Measurements from ENCODE around the gene DIPK1A.
"Not testable (repeated sequence)": the region's sequence is repeated elsewhere in the genome, so short reads cannot be mapped to it uniquely, and the experiment has no call there.

DIPK1A gene

GRCh38 chr1:92975551-92976232 lies 14.4 kb upstream of the DIPK1A start:
- Histone ChIP-seq H3K9me3 (ENCODE audit: insufficient read depth, low read length) (no peaks in the 10 kb centered on the region), H3K36me3 (ENCODE audit: insufficient read depth, insufficient read length, low read length) (no peaks in the 10 kb centered on the region), H3K9ac (ENCODE audit: insufficient read length, low read depth) (no peak overlapping the region), H3K27me3 (ENCODE audit: insufficient read depth, insufficient read length) (no peaks in the 10 kb centered on the region), H3K4me3 (ENCODE audit: insufficient read length, low read depth) (no peak overlapping the region), H3K4me1 (ENCODE audit: insufficient read depth, insufficient read length) (no peaks in the 10 kb centered on the region)
- no peak for TF ChIP-seq ZNF274 (IDR thresholded peaks at IDR 0.05; ENCODE audit: low read depth, low read length)
- no peak for TF ChIP-seq SUZ12 (IDR thresholded peaks at IDR 0.05; ENCODE audit: extremely low read depth, insufficient read depth, insufficient read length)
- TF ChIP-seq YY1 (IDR thresholded peaks at IDR 0.05; ENCODE audit: insufficient read depth, insufficient read length), result no peak
- no peak for DNase-seq (ENCODE audit: low read depth, low spot score)

- not testable (repeated sequence) for H3K4me3 ChIP-seq (ENCODE audit: insufficient read length, low read depth); H3K36me3 ChIP-seq (ENCODE audit: insufficient read depth, insufficient read length, low read length); H3K27me3 ChIP-seq (ENCODE audit: insufficient read depth, insufficient read length); H3K4me1 ChIP-seq (ENCODE audit: insufficient read depth, insufficient read length); H3K9me3 ChIP-seq (ENCODE audit: insufficient read depth, low read length); DNase-seq (ENCODE audit: low read depth, low spot score); H3K9ac ChIP-seq (ENCODE audit: insufficient read length, low read depth)
Measured at GRCh38 chr1:92974112-92974511, 12.8 kb upstream of the DIPK1A start.

GRCh38 chr1:92973203-92973897 lies 12.1 kb upstream of the DIPK1A start:
- no peak for TF ChIP-seq SUZ12 (IDR thresholded peaks at IDR 0.05; ENCODE audit: extremely low read depth, insufficient read depth, insufficient read length)
- no peak for TF ChIP-seq ZNF274 (IDR thresholded peaks at IDR 0.05; ENCODE audit: low read depth, low read length)
- TF ChIP-seq YY1 (IDR thresholded peaks at IDR 0.05; ENCODE audit: insufficient read depth, insufficient read length), result no peak
- H3K9ac ChIP-seq (ENCODE audit: insufficient read length, low read depth), result no peak overlapping the region
- no peaks in the 10 kb centered on the region for H3K4me1 ChIP-seq (ENCODE audit: insufficient read depth, insufficient read length)
- no peaks in the 10 kb centered on the region for H3K9me3 ChIP-seq (ENCODE audit: insufficient read depth, low read length)
- no peaks in the 10 kb centered on the region for H3K36me3 ChIP-seq (ENCODE audit: insufficient read depth, insufficient read length, low read length)
- no peaks in the 10 kb centered on the region for H3K27me3 ChIP-seq (ENCODE audit: insufficient read depth, insufficient read length)
- no peak for DNase-seq (ENCODE audit: low read depth, low spot score)
- no peak overlapping the region for H3K4me3 ChIP-seq (ENCODE audit: insufficient read length, low read depth)

GRCh38 chr1:92972409-92973129 lies 11.3 kb upstream of the DIPK1A start:
- Histone ChIP-seq H3K4me3 (ENCODE audit: insufficient read length, low read depth) (no peak overlapping the region), H3K9ac (ENCODE audit: insufficient read length, low read depth) (no peak overlapping the region), H3K9me3 (ENCODE audit: insufficient read depth, low read length) (no peaks in the 10 kb centered on the region), H3K4me1 (ENCODE audit: insufficient read depth, insufficient read length) (no peaks in the 10 kb centered on the region), H3K36me3 (ENCODE audit: insufficient read depth, insufficient read length, low read length) (no peaks in the 10 kb centered on the region), H3K27me3 (ENCODE audit: insufficient read depth, insufficient read length) (no peaks in the 10 kb centered on the region)
- DNase-seq (ENCODE audit: low read depth, low spot score), result no peak
- TF ChIP-seq YY1 (IDR thresholded peaks at IDR 0.05; ENCODE audit: insufficient read depth, insufficient read length) (no peak), SUZ12 (IDR thresholded peaks at IDR 0.05; ENCODE audit: extremely low read depth, insufficient read depth, insufficient read length) (no peak), ZNF274 (IDR thresholded peaks at IDR 0.05; ENCODE audit: low read depth, low read length) (no peak)

GRCh38 chr1:92971932-92972331 lies 10.7 kb upstream of the DIPK1A start:
- not testable (repeated sequence) for H3K27me3 ChIP-seq (ENCODE audit: insufficient read depth, insufficient read length); H3K9ac ChIP-seq (ENCODE audit: insufficient read length, low read depth); H3K4me3 ChIP-seq (ENCODE audit: insufficient read length, low read depth); H3K9me3 ChIP-seq (ENCODE audit: insufficient read depth, low read length); H3K36me3 ChIP-seq (ENCODE audit: insufficient read depth, insufficient read length, low read length); H3K4me1 ChIP-seq (ENCODE audit: insufficient read depth, insufficient read length); DNase-seq (ENCODE audit: low read depth, low spot score)

GRCh38 chr1:92970990-92971689 lies 9.9 kb upstream of the DIPK1A start:
- H3K9ac ChIP-seq (ENCODE audit: insufficient read length, low read depth), result no peak overlapping the region
- H3K27me3 ChIP-seq (ENCODE audit: insufficient read depth, insufficient read length), result no peaks in the 10 kb centered on the region
- no peaks in the 10 kb centered on the region for H3K9me3 ChIP-seq (ENCODE audit: insufficient read depth, low read length)
- no peak for DNase-seq (ENCODE audit: low read depth, low spot score)
- H3K4me1 ChIP-seq (ENCODE audit: insufficient read depth, insufficient read length), result no peaks in the 10 kb centered on the region
- no peak overlapping the region for H3K4me3 ChIP-seq (ENCODE audit: insufficient read length, low read depth)
- TF ChIP-seq YY1 (IDR thresholded peaks at IDR 0.05; ENCODE audit: insufficient read depth, insufficient read length) (no peak), ZNF274 (IDR thresholded peaks at IDR 0.05; ENCODE audit: low read depth, low read length) (no peak)
- H3K36me3 ChIP-seq (ENCODE audit: insufficient read depth, insufficient read length, low read length), result no peaks in the 10 kb centered on the region

- Histone ChIP-seq H3K36me3 (ENCODE audit: insufficient read depth, insufficient read length, low read length) (no peaks in the 10 kb centered on the region), H3K4me1 (ENCODE audit: insufficient read depth, insufficient read length) (no peaks in the 10 kb centered on the region), H3K4me3 (ENCODE audit: insufficient read length, low read depth) (no peak overlapping the region), H3K9me3 (ENCODE audit: insufficient read depth, low read length) (no peaks in the 10 kb centered on the region), H3K9ac (ENCODE audit: insufficient read length, low read depth) (no peak overlapping the region), H3K27me3 (ENCODE audit: insufficient read depth, insufficient read length) (peaks cover 3% of the 10 kb centered on the region)
- DNase-seq (ENCODE audit: low read depth, low spot score), result no peak
- TF ChIP-seq YY1 (IDR thresholded peaks at IDR 0.05; ENCODE audit: insufficient read depth, insufficient read length), result no peak
- no peak for TF ChIP-seq SUZ12 (IDR thresholded peaks at IDR 0.05; ENCODE audit: extremely low read depth, insufficient read depth, insufficient read length)
Measured at GRCh38 chr1:92969517-92969916, 8.3 kb upstream of the DIPK1A start.
